IMR-90 (cell line): Measurements from ENCODE around the gene XRCC5. TPM values are rescaled to one million over a fixed set of nuclear protein-coding genes. Genes with fewer than 3 reads are reported as not detected.

ENCODE experiments used
- ATAC-seq: fragments of 200-7000 bp; cut with Tn5 transposase; 2 replicates; pipeline ENCODE4 v1.9.1; 2020; ENCODE audit warnings: low read depth, mild to moderate bottlenecking, moderate library complexity
- BruUV-seq: library from RNA; stranded (reverse); fragments of 400-500 nt; replicated peaks from 2 replicates; lab custom pipeline; 2021; lab: Mats Ljungman, UMichigan
- CTCF ChIA-PET: fragments of 300-600 bp; formaldehyde crosslinking; extraction: SDS; loops from one replicate; lab custom pipeline; 2021; ENCODE audit warnings: antibody characterized with exemption; lab: Yijun Ruan, JAX
- POLR2A ChIA-PET: fragments of 300-600 bp; sonication (Branson Sonifier 250); formaldehyde crosslinking; loops from one replicate; lab custom pipeline; 2022; ENCODE audit warnings: antibody characterized with exemption; ENCODE audit not compliant: unreplicated experiment; lab: Charles Lee
- DNase-seq: peaks from one replicate; pipeline ENCODE4 v3.0.0; 2013
- H2AFZ ChIP-seq: replicated peaks from 2 replicates; pipeline ENCODE3; 2013; ENCODE audit warnings: low read length, mild to moderate bottlenecking; ENCODE audit not compliant: poor library complexity
- H2AK5ac ChIP-seq: 2 replicates; pipeline ENCODE4 v1.6.1; 2013; ENCODE audit warnings: low read depth, low read length, inconsistent platforms
- H2AK9ac ChIP-seq: replicated peaks from 2 replicates; pipeline ENCODE3; 2013; ENCODE audit warnings: mild to moderate bottlenecking, low read depth, low read length, moderate library complexity; ENCODE audit not compliant: poor library complexity
- H2BK120ac ChIP-seq: 2 replicates; pipeline ENCODE4 v1.6.1; 2013; ENCODE audit warnings: low read depth, low read length, inconsistent platforms
- H2BK15ac ChIP-seq: 3 replicates; pipeline ENCODE4 v1.6.1; 2013; ENCODE audit warnings: low read depth, low read length, inconsistent platforms
- H2BK20ac ChIP-seq: 2 replicates; pipeline ENCODE4 v1.6.1; 2013; ENCODE audit warnings: low read depth, mild to moderate bottlenecking, inconsistent platforms, low read length, moderate library complexity
- H2BK5ac ChIP-seq: 2 replicates; pipeline ENCODE4 v1.6.1; 2013; ENCODE audit warnings: mild to moderate bottlenecking, low read depth, low read length, inconsistent platforms; ENCODE audit not compliant: poor library complexity, severe bottlenecking
- H3K14ac ChIP-seq: replicated peaks from 2 replicates; pipeline ENCODE4 v1.6.1; 2013; ENCODE audit warnings: low read depth, low read length, inconsistent platforms
- H3K18ac ChIP-seq: 2 replicates; pipeline ENCODE4 v1.6.1; 2013; ENCODE audit warnings: low read depth, low read length, control low read depth
- H3K23ac ChIP-seq: 2 replicates; pipeline ENCODE4 v1.6.1; 2013; ENCODE audit warnings: low read depth, low read length, inconsistent platforms
- H3K27ac ChIP-seq: 2 replicates; pipeline ENCODE4 v1.5.1; 2013; ENCODE audit warnings: mild to moderate bottlenecking, control low read depth, low read length; ENCODE audit not compliant: insufficient read depth
- H3K27me3 ChIP-seq: 2 replicates; pipeline ENCODE4 v1.6.1; 2013; ENCODE audit warnings: low read length; ENCODE audit not compliant: control insufficient read depth, insufficient read depth
- H3K36me3 ChIP-seq: 2 replicates; pipeline ENCODE4 v1.6.1; 2013; ENCODE audit warnings: low read length, mixed read lengths; ENCODE audit not compliant: control insufficient read depth, insufficient read depth
- H3K4ac ChIP-seq: 2 replicates; pipeline ENCODE4 v1.6.1; 2013; ENCODE audit warnings: low read depth, low read length, inconsistent platforms
- H3K4me1 ChIP-seq: 2 replicates; pipeline ENCODE4 v1.6.1; 2013; ENCODE audit warnings: low read length, mixed read lengths; ENCODE audit not compliant: control insufficient read depth, insufficient read depth
- H3K4me2 ChIP-seq: 2 replicates; pipeline ENCODE4 v1.6.1; 2013; ENCODE audit warnings: low read depth, mild to moderate bottlenecking, control low read depth, low read length, moderate library complexity
- H3K4me3 ChIP-seq: 2 replicates; pipeline ENCODE4 v1.5.1; 2013; ENCODE audit warnings: low read depth, mild to moderate bottlenecking, control low read depth, low read length, moderate library complexity; ENCODE audit not compliant: insufficient read depth
- H3K56ac ChIP-seq: 2 replicates; pipeline ENCODE4 v1.6.1; 2013; ENCODE audit warnings: low read length, inconsistent platforms; ENCODE audit not compliant: insufficient read depth; ENCODE audit errors: extremely low read depth
- H3K79me1 ChIP-seq, 2 experiments: 2 replicates each; pipeline ENCODE4 v1.6.1; 2013; ENCODE audit warnings: low read length in 2 of 2, inconsistent platforms in 1 of 2, low read depth in 1 of 2
- H3K9ac ChIP-seq: 2 replicates; pipeline ENCODE4 v1.6.1; 2013; ENCODE audit warnings: low read depth, low read length, control low read depth
- H3K9me1 ChIP-seq: 2 replicates; pipeline ENCODE4 v1.6.1; 2013; ENCODE audit warnings: low read length, inconsistent platforms; ENCODE audit not compliant: insufficient read depth
- H3K9me3 ChIP-seq: 2 replicates; pipeline ENCODE4 v1.6.1; 2013; ENCODE audit warnings: low read length; ENCODE audit not compliant: control insufficient read depth, insufficient read depth
- H4K20me1 ChIP-seq: 2 replicates; pipeline ENCODE4 v1.6.1; 2013; ENCODE audit warnings: low read length, inconsistent platforms; ENCODE audit not compliant: insufficient read depth
- H4K5ac ChIP-seq: 2 replicates; pipeline ENCODE4 v1.6.1; 2013; ENCODE audit warnings: mild to moderate bottlenecking, low read depth, low read length, control low read depth
- H4K8ac ChIP-seq, 2 experiments: 2 replicates each; pipeline ENCODE4 v1.6.1; 2013; ENCODE audit warnings: low read depth in 2 of 2, low read length in 2 of 2, control low read depth in 1 of 2, inconsistent platforms in 1 of 2
- H4K91ac ChIP-seq: 2 replicates; pipeline ENCODE4 v1.6.1; 2013; ENCODE audit warnings: low read depth, low read length, inconsistent platforms; ENCODE audit not compliant: insufficient read depth
- FOS ChIP-seq: fragments of 150-350 bp; IDR thresholded peaks from 2 replicates; pipeline ENCODE4 v1.6.1; 2016; ENCODE audit warnings: low read depth, low read length
- POLR2A ChIP-seq: IDR thresholded peaks from 2 replicates; pipeline ENCODE4 v1.6.1; 2012; ENCODE audit warnings: mild to moderate bottlenecking, low read depth, low read length
- WGBS, 2 experiments: methylation state at CpG; one replicate each; pipeline versions ENCODE4 v1.1.5 to v1.1.7; 2013; ENCODE audit warnings: missing lambda C conversion rate in 2 of 2; ENCODE audit not compliant: insufficient read length in 1 of 2; ENCODE audit errors: extremely low coverage in 2 of 2; 5-methylcytosine and 5-hydroxymethylcytosine counted together
- dilution Hi-C: fragments of 300-500 bp; cut with HindIII; formaldehyde crosslinking; loops from one replicate; pipeline ENCODE4 v1.14.3; 2018; ENCODE audit warnings: low sequenced_read_pairs; ENCODE audit not compliant: unreplicated experiment
- in situ Hi-C: fragments of 300-500 bp; cut with MboI; formaldehyde crosslinking; loops from 3 replicates; pipeline ENCODE4 v1.14.3; 2019; ENCODE audit warnings: low sequenced_read_pairs, inconsistent platforms, mixed read lengths
- intact Hi-C: fragments of 100-400 bp; cut with micrococcal nuclease; formaldehyde crosslinking; loops from 2 replicates; pipeline ENCODE4 v1.10.0; 2022
- polyA plus RNA-seq, 3 experiments: library from polyadenylated mRNA; depleted of rRNA; stranded (reverse); fragments of >200 nt; gene quantifications; 2 replicates each; pipeline ENCODE4 v1.2.3, GENCODE V29; 2012; ENCODE audit warnings: low replicate concordance in 1 of 3
- total RNA-seq: library from RNA; depleted of rRNA; stranded (reverse); fragments of >200 nt; gene quantifications from 2 replicates; pipeline ENCODE4 v1.2.3, GENCODE V29; 2012

Gene XRCC5
- total and polyA plus RNA-seq, 2 of the 4 experiments (the other 2 are of a cell fraction) = 144 to 509 TPM

GRCh38 chr2:216232721-216233120 lies 123.6 kb downstream of the XRCC5 start:
- no TSS peak for BruUV-seq
- in situ Hi-C loops = no loop called here
- no peak overlapping the region for H3K27ac ChIP-seq
- no peak overlapping the region for H3K4me2 ChIP-seq
- H3K9ac ChIP-seq = no peak overlapping the region
- H3K18ac ChIP-seq = no peak overlapping the region
- no peak overlapping the region for H3K4ac ChIP-seq
- no peaks in the 10 kb centered on the region for H3K9me1 ChIP-seq
- H4K5ac ChIP-seq = no peak overlapping the region
- no peaks in the 10 kb centered on the region for H3K4me1 ChIP-seq
- no CpG with 5 or more reads among the region's 1 CpG for WGBS, 2 experiments
- ATAC-seq = no peak
- H2AK9ac ChIP-seq = no peak overlapping the region
- ChIA-PET POLR2A (no interaction called here), CTCF (no interaction called here)
- intact Hi-C loops = no loop called here
- no peak overlapping the region for H2BK15ac ChIP-seq
- dilution Hi-C loops = no loop called here
- no peak for TF ChIP-seq POLR2A
- TF ChIP-seq FOS = no peak
- H3K9me3 ChIP-seq = peaks cover 11% of the 10 kb centered on the region
- H3K4me3 ChIP-seq = no peak overlapping the region
- H2AK5ac ChIP-seq = no peak overlapping the region
- DNase-seq = no peak
- no peak overlapping the region for H2BK5ac ChIP-seq
- H4K20me1 ChIP-seq = no peaks in the 10 kb centered on the region
- no peaks in the 10 kb centered on the region for H3K36me3 ChIP-seq
- H2BK20ac ChIP-seq = no peak overlapping the region
- H2AFZ ChIP-seq = no peak overlapping the region
- no peak overlapping the region for H4K8ac ChIP-seq
- no peak overlapping the region for H3K56ac ChIP-seq
- H2BK120ac ChIP-seq = no peak overlapping the region
- H3K23ac ChIP-seq = no peak overlapping the region
- no peaks in the 10 kb centered on the region for H3K79me1 ChIP-seq
- no peak overlapping the region for H4K91ac ChIP-seq
- H3K27me3 ChIP-seq = no peaks in the 10 kb centered on the region
- no peak overlapping the region for H3K14ac ChIP-seq
